PC-9 (cell line): Measurements from ENCODE around the gene ZMPSTE24.

Experiments
- CTCF ChIP-seq: fragments of 200-600 bp; sonication (generic); conservative IDR thresholded peaks from 2 replicates; pipeline ENCODE4 v1.6.1; 2017; ENCODE audit warnings: mixed run types, antibody characterized with exemption, mild to moderate bottlenecking, moderate library complexity
- EZH2 ChIP-seq: fragments of 200-600 bp; sonication (generic); IDR thresholded peaks from 2 replicates; pipeline ENCODE4 v1.8.0; 2017; ENCODE audit warnings: antibody characterized with exemption, low read depth

- no peak for TF ChIP-seq CTCF
- no peak for TF ChIP-seq EZH2
Measured at GRCh38 chr1:40268211-40268610, 10.2 kb downstream of the ZMPSTE24 start.
